OCI-LY7 (cell line): ENCODE data around the gene ISM1. TPM values are rescaled to one million over a fixed set of nuclear protein-coding genes. Genes with fewer than 3 reads are reported as not detected.

Experiments
- BruUV-seq: library from RNA; stranded (reverse); fragments of 400-500 nt; replicated peaks from 2 replicates; lab custom pipeline; 2021; lab: Mats Ljungman, UMichigan
- CTCF ChIA-PET: fragments of 300-600 bp; sonication (Branson Sonifier 250); formaldehyde crosslinking; loops from one replicate; lab custom pipeline; 2022; ENCODE audit warnings: antibody characterized with exemption; ENCODE audit not compliant: unreplicated experiment; lab: Charles Lee
- POLR2A ChIA-PET: fragments of 300-600 bp; sonication (Branson Sonifier 250); formaldehyde crosslinking; loops from one replicate; lab custom pipeline; 2022; ENCODE audit warnings: antibody characterized with exemption; lab: Charles Lee
- DNase-seq: peaks from one replicate; pipeline ENCODE4 v3.0.0-alpha.2; 2015; ENCODE audit warnings: low spot score
- H2AFZ ChIP-seq: fragments of 200-600 bp; sonication (generic), shearing (Covaris generic); 2 replicates; pipeline ENCODE4 v1.6.1; 2014; ENCODE audit warnings: mild to moderate bottlenecking, antibody characterized with exemption, low read length, moderate library complexity
- H3K27ac ChIP-seq: fragments of 200-600 bp; sonication (generic); 2 replicates; pipeline ENCODE4 v1.5.1; 2014; ENCODE audit warnings: mixed run types, low read depth, mild to moderate bottlenecking, moderate library complexity, low read length, inconsistent platforms; ENCODE audit not compliant: poor library complexity, severe bottlenecking
- H3K36me3 ChIP-seq: fragments of 200-600 bp; sonication (generic); 2 replicates; pipeline ENCODE4 v1.6.1; 2014; ENCODE audit warnings: mild to moderate bottlenecking, antibody characterized with exemption, low read length, moderate library complexity, mixed read lengths; ENCODE audit not compliant: insufficient read depth
- H3K4me1 ChIP-seq: fragments of 200-600 bp; sonication (generic); 2 replicates; pipeline ENCODE4 v1.5.1; 2014; ENCODE audit warnings: mild to moderate bottlenecking, low read length; ENCODE audit not compliant: insufficient read depth, poor library complexity, severe bottlenecking
- H3K4me2 ChIP-seq: fragments of 200-600 bp; sonication (generic); 2 replicates; pipeline ENCODE4 v1.6.1; 2014; ENCODE audit warnings: mild to moderate bottlenecking, low read length
- H3K4me3 ChIP-seq: fragments of 200-600 bp; sonication (generic); 2 replicates; pipeline ENCODE4 v1.5.1; 2014; ENCODE audit warnings: mild to moderate bottlenecking, low read depth, low read length; ENCODE audit not compliant: poor library complexity, severe bottlenecking
- H3K79me2 ChIP-seq: fragments of 200-600 bp; sonication (generic); 2 replicates; pipeline ENCODE4 v1.6.1; 2016; ENCODE audit warnings: low read depth, mild to moderate bottlenecking, low read length, moderate library complexity, mixed read lengths; ENCODE audit not compliant: insufficient read depth
- H3K9me2 ChIP-seq: fragments of 200-600 bp; sonication (generic); 2 replicates; pipeline ENCODE4 v1.6.1; 2016; ENCODE audit warnings: mild to moderate bottlenecking, low read length, mixed read lengths; ENCODE audit not compliant: insufficient read depth
- H3K9me3 ChIP-seq: fragments of 200-600 bp; sonication (generic); 2 replicates; pipeline ENCODE4 v1.6.1; 2014; ENCODE audit warnings: mild to moderate bottlenecking, mixed run types, low read length, mixed read lengths
- H4K20me1 ChIP-seq: fragments of 200-600 bp; sonication (generic); 2 replicates; pipeline ENCODE4 v1.6.1; 2014; ENCODE audit warnings: mild to moderate bottlenecking, antibody characterized with exemption, low read length, moderate library complexity, mixed read lengths; ENCODE audit not compliant: insufficient read depth
- CTCF ChIP-seq: fragments of 200-600 bp; sonication (generic); conservative IDR thresholded peaks from 2 replicates; pipeline ENCODE4 v1.5.1; 2014; ENCODE audit warnings: mild to moderate bottlenecking, antibody characterized with exemption, low read length, moderate library complexity, mixed read lengths
- EZH2phosphoT487 ChIP-seq: fragments of 200-600 bp; sonication (generic); IDR thresholded peaks from 2 replicates; pipeline ENCODE4 v1.6.1; 2018; ENCODE audit warnings: low read depth, borderline replicate concordance, mild to moderate bottlenecking, mixed run types, antibody characterized with exemption, low read length, moderate library complexity, mixed read lengths
- intact Hi-C: fragments of 100-400 bp; cut with micrococcal nuclease; formaldehyde crosslinking; loops from one replicate; pipeline ENCODE4 v1.10.0; 2022; ENCODE audit not compliant: unreplicated experiment
- total RNA-seq, 2 experiments: library from RNA; depleted of rRNA in 1 of 2; stranded (reverse); fragments of >200 nt in 1 of 2; shearing (Covaris generic) in 1 of 2; gene quantifications; 2 replicates each; pipeline ENCODE4 v1.2.3, GENCODE V29; 2014 to 2022

The ISM1 gene
- total RNA-seq, 2 experiments from 2014 or later, result not detected

- TF ChIP-seq EZH2phosphoT487 (no peak), CTCF (no peak)
- no peaks in the 10 kb centered on the region for H3K36me3 ChIP-seq
- intact Hi-C loops, result no loop called here
- H3K9me3 ChIP-seq, result no peaks in the 10 kb centered on the region
- no TSS peak for BruUV-seq
- H3K27ac ChIP-seq, result no peak overlapping the region
- no peak overlapping the region for H3K4me2 ChIP-seq
- ChIA-PET CTCF (no interaction called here), POLR2A (interaction anchor here (0.6 kb wide), 1 partner anchor 949 kb away, joined by 3 read pairs; no protein-coding TSS in a partner anchor)
- no peak for DNase-seq
- H4K20me1 ChIP-seq, result no peaks in the 10 kb centered on the region
- H3K79me2 ChIP-seq, result no peaks in the 10 kb centered on the region
- no peaks in the 10 kb centered on the region for H3K4me1 ChIP-seq
- H2AFZ ChIP-seq, result no peak overlapping the region
- H3K4me3 ChIP-seq, result no peak overlapping the region
- no peaks in the 10 kb centered on the region for H3K9me2 ChIP-seq
These were observed 15.1 kb upstream of the ISM1 start for GRCh38 chr20:13205848-13206434.

- no peaks in the 10 kb centered on the region for H3K79me2 ChIP-seq
- intact Hi-C loops, result no loop called here
- CTCF ChIA-PET, result no interaction called here
- H3K4me1 ChIP-seq, result no peaks in the 10 kb centered on the region
- POLR2A ChIA-PET, result no interaction called here
- H3K4me3 ChIP-seq, result no peak overlapping the region
- H3K4me2 ChIP-seq, result no peak overlapping the region
- H4K20me1 ChIP-seq, result no peaks in the 10 kb centered on the region
- BruUV-seq, result no TSS peak
- no peaks in the 10 kb centered on the region for H3K36me3 ChIP-seq
- no peaks in the 10 kb centered on the region for H3K9me2 ChIP-seq
- H3K27ac ChIP-seq, result no peak overlapping the region
- H3K9me3 ChIP-seq, result no peaks in the 10 kb centered on the region
- no peak overlapping the region for H2AFZ ChIP-seq
- DNase-seq, result no peak
- no peak for TF ChIP-seq CTCF
- TF ChIP-seq EZH2phosphoT487, result no peak
These were observed 14.1 kb upstream of the ISM1 start for GRCh38 chr20:13207016-13207415.

- H3K36me3 ChIP-seq, result no peaks in the 10 kb centered on the region
- no peak overlapping the region for H3K27ac ChIP-seq
- POLR2A ChIA-PET, result no interaction called here
- TF ChIP-seq EZH2phosphoT487, result no peak
- TF ChIP-seq CTCF, result no peak
- H3K4me2 ChIP-seq, result no peak overlapping the region
- no peak overlapping the region for H2AFZ ChIP-seq
- no peak overlapping the region for H3K4me3 ChIP-seq
- no peaks in the 10 kb centered on the region for H4K20me1 ChIP-seq
- no peaks in the 10 kb centered on the region for H3K9me2 ChIP-seq
- no peaks in the 10 kb centered on the region for H3K9me3 ChIP-seq
- BruUV-seq, result no TSS peak
- no peak for DNase-seq
- H3K4me1 ChIP-seq, result no peaks in the 10 kb centered on the region
- CTCF ChIA-PET, result no interaction called here
- H3K79me2 ChIP-seq, result no peaks in the 10 kb centered on the region
- intact Hi-C loops, result no loop called here
These were observed 9.0 kb upstream of the ISM1 start for GRCh38 chr20:13211956-13212618.
